DND-41 (cell line): ENCODE results near the gene SMARCB1.

Experiments used
- ATAC-seq: fragments of 200-7000 bp; cut with Tn5 transposase; 3 replicates; pipeline ENCODE4 v1.9.1; 2021; ENCODE audit warnings: low read depth; ENCODE audit not compliant: insufficient read depth
- DNase-seq: peaks from one replicate; pipeline ENCODE4 v3.0.0-alpha.2; 2020
- H2AFZ ChIP-seq: 2 replicates; pipeline ENCODE4 v1.6.0; 2012; ENCODE audit warnings: low read depth, low read length
- H3K27ac ChIP-seq: 2 replicates; pipeline ENCODE4 v1.5.1; 2012; ENCODE audit warnings: low read length, inconsistent platforms
- H3K27me3 ChIP-seq: fragments of 200-600 bp; sonication (generic); 2 replicates; pipeline ENCODE4 v1.6.0; 2012; ENCODE audit warnings: low read length, mild to moderate bottlenecking, inconsistent platforms; ENCODE audit not compliant: insufficient read depth, poor library complexity
- H3K36me3 ChIP-seq: 2 replicates; pipeline ENCODE4 v1.5.1; 2012; ENCODE audit warnings: low read length, inconsistent platforms; ENCODE audit not compliant: insufficient read depth
- H3K4me1 ChIP-seq: 2 replicates; pipeline ENCODE4 v1.5.1; 2012; ENCODE audit warnings: mild to moderate bottlenecking, low read length; ENCODE audit not compliant: insufficient read depth
- H3K4me2 ChIP-seq: 2 replicates; pipeline ENCODE4 v1.6.0; 2012; ENCODE audit warnings: mild to moderate bottlenecking, moderate library complexity, low read length, inconsistent platforms; ENCODE audit not compliant: insufficient read depth
- H3K4me3 ChIP-seq, 2 experiments: fragments of 200-600 bp in 1 of 2; shearing (Covaris generic) in 1 of 2; 2 replicates each; pipeline ENCODE4 v1.5.1; 2012 to 2016; ENCODE audit warnings: inconsistent platforms in 2 of 2, low read length in 2 of 2, mild to moderate bottlenecking in 2 of 2, low read depth in 1 of 2, moderate library complexity in 1 of 2
- H3K79me2 ChIP-seq: 2 replicates; pipeline ENCODE4 v1.6.0; 2012; ENCODE audit warnings: low read length, inconsistent platforms; ENCODE audit not compliant: insufficient read depth
- H3K9ac ChIP-seq: 2 replicates; pipeline ENCODE4 v1.6.0; 2012; ENCODE audit warnings: low read depth, mild to moderate bottlenecking, inconsistent platforms, low read length, moderate library complexity
- H3K9me3 ChIP-seq: 2 replicates; pipeline ENCODE4 v1.5.1; 2012; ENCODE audit warnings: low read length, moderate library complexity, mild to moderate bottlenecking, inconsistent platforms; ENCODE audit not compliant: insufficient read depth, severe bottlenecking
- H4K20me1 ChIP-seq: 2 replicates; pipeline ENCODE4 v1.6.0; 2012; ENCODE audit warnings: low read length; ENCODE audit not compliant: insufficient read depth
- EZH2 ChIP-seq: IDR thresholded peaks from 3 replicates; pipeline ENCODE4 v1.6.1; 2012; ENCODE audit warnings: borderline replicate concordance, low read depth, mild to moderate bottlenecking, moderate library complexity, low read length, inconsistent platforms; ENCODE audit not compliant: severe bottlenecking
- TF ChIP-seq, protein P1 (sequence below): IDR thresholded peaks from 2 replicates; pipeline ENCODE4 v1.5.1; 2012; ENCODE audit warnings: borderline replicate concordance, low read length, moderate library complexity, mild to moderate bottlenecking; ENCODE audit not compliant: poor library complexity, severe bottlenecking; ENCODE audit errors: extremely low read depth

SMARCB1 gene

DNA sequence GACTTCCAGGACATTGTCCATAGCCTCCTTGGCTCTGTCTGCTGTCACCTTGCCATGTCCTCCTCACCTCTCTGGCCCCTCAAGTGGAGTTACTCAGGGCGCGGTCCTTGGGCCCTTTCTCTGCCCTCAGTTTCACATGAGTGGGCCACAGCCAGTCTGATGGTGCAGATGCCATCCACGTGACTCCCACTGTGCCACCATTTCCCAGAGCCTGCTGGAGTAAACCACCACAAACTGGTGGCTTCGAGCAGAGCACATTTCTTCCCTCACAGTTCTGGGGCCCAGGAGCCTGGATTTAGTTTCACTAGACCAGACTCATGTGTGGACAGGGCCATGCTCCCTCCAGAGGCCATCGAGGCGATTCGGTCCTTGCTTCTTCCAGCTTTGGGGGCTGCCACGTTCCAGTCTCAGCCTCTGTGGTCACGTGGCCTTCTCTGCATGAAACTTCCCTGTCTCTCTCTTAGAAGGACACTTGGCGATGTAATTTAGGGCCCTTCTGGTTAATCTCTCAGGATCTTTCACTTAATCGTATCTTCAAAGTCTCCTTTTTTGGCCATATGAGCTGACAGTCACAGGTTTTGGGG lies 14.6 kb downstream of the SMARCB1 start:
- Histone ChIP-seq H2AFZ (no peak overlapping the region), H3K79me2 (no peaks in the 10 kb centered on the region), H3K27ac (no peak overlapping the region), H3K9ac (no peak overlapping the region), H3K4me2 (no peak overlapping the region), H3K4me1 (no peaks in the 10 kb centered on the region), H4K20me1 (peaks cover 10% of the 10 kb centered on the region), H3K27me3 (no peaks in the 10 kb centered on the region), H3K9me3 (no peaks in the 10 kb centered on the region), H3K36me3 (peaks cover 86% of the 10 kb centered on the region), H3K4me3 (no peak overlapping the region)
- ATAC-seq (no peak), DNase-seq (no peak)
- no peak for TF ChIP-seq EZH2
- TF ChIP-seq, protein P1, sequence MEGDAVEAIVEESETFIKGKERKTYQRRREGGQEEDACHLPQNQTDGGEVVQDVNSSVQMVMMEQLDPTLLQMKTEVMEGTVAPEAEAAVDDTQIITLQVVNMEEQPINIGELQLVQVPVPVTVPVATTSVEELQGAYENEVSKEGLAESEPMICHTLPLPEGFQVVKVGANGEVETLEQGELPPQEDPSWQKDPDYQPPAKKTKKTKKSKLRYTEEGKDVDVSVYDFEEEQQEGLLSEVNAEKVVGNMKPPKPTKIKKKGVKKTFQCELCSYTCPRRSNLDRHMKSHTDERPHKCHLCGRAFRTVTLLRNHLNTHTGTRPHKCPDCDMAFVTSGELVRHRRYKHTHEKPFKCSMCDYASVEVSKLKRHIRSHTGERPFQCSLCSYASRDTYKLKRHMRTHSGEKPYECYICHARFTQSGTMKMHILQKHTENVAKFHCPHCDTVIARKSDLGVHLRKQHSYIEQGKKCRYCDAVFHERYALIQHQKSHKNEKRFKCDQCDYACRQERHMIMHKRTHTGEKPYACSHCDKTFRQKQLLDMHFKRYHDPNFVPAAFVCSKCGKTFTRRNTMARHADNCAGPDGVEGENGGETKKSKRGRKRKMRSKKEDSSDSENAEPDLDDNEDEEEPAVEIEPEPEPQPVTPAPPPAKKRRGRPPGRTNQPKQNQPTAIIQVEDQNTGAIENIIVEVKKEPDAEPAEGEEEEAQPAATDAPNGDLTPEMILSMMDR, result no peak

DNA sequence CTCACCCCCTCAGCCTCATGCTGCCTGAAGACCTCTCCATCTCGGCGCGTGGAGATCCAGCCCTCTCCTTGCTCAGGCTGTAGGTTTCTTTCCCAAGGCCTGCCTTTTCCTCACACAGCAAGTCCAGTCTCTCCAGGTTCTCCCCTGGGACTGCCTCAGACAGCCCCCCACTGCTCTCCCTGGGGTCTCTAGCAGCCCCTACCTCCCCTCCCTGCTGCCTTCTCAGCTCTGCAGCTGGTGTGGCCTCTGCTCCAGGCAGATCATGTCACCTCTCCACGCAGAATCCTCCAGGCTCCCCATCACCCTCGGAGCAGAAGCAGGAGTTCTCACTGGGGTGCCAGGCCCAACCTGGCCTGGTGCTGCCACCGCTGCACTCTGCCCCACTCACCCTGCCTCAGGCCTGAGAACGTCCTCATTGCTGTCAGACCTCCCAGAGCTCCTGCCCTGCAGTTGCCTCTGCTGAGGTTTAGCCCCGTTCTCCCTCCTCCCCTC lies 15.2 kb downstream of the SMARCB1 start:
- Histone ChIP-seq H3K4me3 (no peak overlapping the region), H3K36me3 (peaks cover 87% of the 10 kb centered on the region), H4K20me1 (peaks cover 5% of the 10 kb centered on the region), H3K27ac (no peak overlapping the region), H3K79me2 (no peaks in the 10 kb centered on the region), H3K9ac (no peak overlapping the region), H3K9me3 (no peaks in the 10 kb centered on the region), H3K4me2 (no peak overlapping the region), H3K27me3 (no peaks in the 10 kb centered on the region), H2AFZ (no peak overlapping the region), H3K4me1 (no peaks in the 10 kb centered on the region)
- no peak for ATAC-seq
- DNase-seq, result no peak
- no peak for TF ChIP-seq EZH2
- TF ChIP-seq, protein P1, result no peak

DNA sequence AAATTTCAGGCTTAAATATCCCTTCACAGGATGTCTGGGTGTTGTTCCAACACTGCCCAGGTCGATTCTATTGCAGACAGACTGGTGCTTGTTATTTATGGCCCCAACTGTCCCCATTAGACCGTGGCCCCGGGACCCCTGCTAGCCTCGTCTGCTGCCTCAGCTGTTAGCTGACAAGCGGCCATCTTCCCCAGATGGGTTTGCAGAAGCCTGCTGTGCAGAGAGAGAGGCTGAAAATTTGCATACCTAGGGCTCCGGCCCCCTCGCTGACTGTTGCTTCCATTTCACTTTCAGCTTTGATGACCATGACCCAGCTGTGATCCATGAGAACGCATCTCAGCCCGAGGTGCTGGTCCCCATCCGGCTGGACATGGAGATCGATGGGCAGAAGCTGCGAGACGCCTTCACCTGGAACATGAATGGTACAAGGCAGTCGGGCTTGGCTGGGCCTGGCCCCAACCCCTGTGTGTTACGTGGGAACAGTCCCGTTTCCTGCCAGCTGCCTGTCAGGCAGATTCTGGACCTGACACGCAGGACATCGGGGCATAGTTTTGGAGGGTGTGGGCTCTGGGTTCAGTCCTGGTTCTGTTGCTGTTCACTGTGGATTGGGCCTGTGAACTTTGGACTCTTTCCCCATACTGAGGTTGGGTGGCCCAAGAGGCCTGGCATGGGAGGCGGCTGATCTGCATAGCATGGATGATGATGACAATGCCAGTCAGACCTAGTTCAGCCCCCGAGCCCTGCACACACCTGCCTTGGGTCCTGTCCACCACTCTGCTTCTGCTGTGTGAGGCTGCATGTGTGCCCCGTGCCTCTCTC lies 16.4 kb downstream of the SMARCB1 start:
- ATAC-seq, result no peak
- Histone ChIP-seq H2AFZ (no peak overlapping the region), H3K4me3 (no peak overlapping the region), H3K27me3 (no peaks in the 10 kb centered on the region), H3K79me2 (no peaks in the 10 kb centered on the region), H4K20me1 (peaks cover 5% of the 10 kb centered on the region), H3K4me1 (no peaks in the 10 kb centered on the region), H3K9me3 (no peaks in the 10 kb centered on the region), H3K27ac (no peak overlapping the region), H3K4me2 (no peak overlapping the region), H3K9ac (no peak overlapping the region), H3K36me3 (peaks cover 87% of the 10 kb centered on the region)
- DNase-seq, result no peak
- no peak for TF ChIP-seq EZH2
- TF ChIP-seq, protein P1, result no peak
